Endothelial cell of umbilical vein (primary cell): Measurements from ENCODE around the gene C22orf23. TPM values are rescaled to one million over a fixed set of nuclear protein-coding genes. Genes with fewer than 3 reads are reported as not detected.

Experiments
- BruUV-seq: library from RNA; stranded (reverse); fragments of 400-500 nt; replicated peaks from 2 replicates; lab custom pipeline; 2021; lab: Mats Ljungman, UMichigan
- CTCF ChIA-PET: fragments of 300-600, 350-600 bp; sonication (Branson Sonifier 250); formaldehyde crosslinking; loops from one replicate; lab custom pipeline; 2021; ENCODE audit warnings: antibody characterized with exemption, inconsistent platforms; lab: Charles Lee
- POLR2A ChIA-PET: fragments of 300-600, 350-600 bp; sonication (Branson Sonifier 250); formaldehyde crosslinking; loops from one replicate; lab custom pipeline; 2021; ENCODE audit warnings: antibody characterized with exemption, inconsistent platforms; lab: Charles Lee
- DNase-seq: peaks from one replicate; pipeline ENCODE4 v3.0.0-alpha.2; 2011; ENCODE audit warnings: low read depth, low spot score
- FAIRE-seq: peaks from 2 replicates; lab custom pipeline; 2011; peaks lifted over from hg19 to GRCh38; lab: Jason Lieb, UNC
- H2AFZ ChIP-seq: 2 replicates; pipeline ENCODE4 v1.6.0; 2012; ENCODE audit warnings: low read depth, low read length, control low read depth, inconsistent platforms
- H3K27ac ChIP-seq: 2 replicates; pipeline ENCODE4 v1.5.1; 2011; ENCODE audit warnings: low read depth, mild to moderate bottlenecking, control low read depth, low read length, moderate library complexity; ENCODE audit not compliant: insufficient read depth
- H3K27me3 ChIP-seq, 2 experiments: 2 replicates each; pipeline versions ENCODE4 v1.6.0 to v1.6.1; 2011; ENCODE audit warnings: low read length in 2 of 2, mixed read lengths in 1 of 2; ENCODE audit not compliant: control insufficient read depth in 2 of 2, insufficient read depth in 2 of 2
- H3K36me3 ChIP-seq, 2 experiments: 2 replicates in 1 of 2; 3 replicates in 1 of 2; pipeline ENCODE4 v1.5.1; 2011; ENCODE audit warnings: low read length in 2 of 2, mild to moderate bottlenecking in 1 of 2, moderate library complexity in 1 of 2; ENCODE audit not compliant: control insufficient read depth in 2 of 2, insufficient read depth in 2 of 2; ENCODE audit errors: extremely low read depth in 1 of 2
- H3K4me1 ChIP-seq: 3 replicates; pipeline ENCODE4 v1.5.1; 2011; ENCODE audit warnings: mild to moderate bottlenecking, low read length; ENCODE audit not compliant: control insufficient read depth, insufficient read depth; ENCODE audit errors: extremely low read depth
- H3K4me2 ChIP-seq: 2 replicates; pipeline ENCODE4 v1.6.1; 2011; ENCODE audit warnings: low read length, control low read depth, mixed read lengths; ENCODE audit not compliant: insufficient read depth
- H3K4me3 ChIP-seq, 3 experiments: fragments of 200-600 bp in 1 of 3; sonication (generic), shearing (Covaris generic) in 1 of 3; replicated peaks in 1 of 3; 2 replicates each; pipeline ENCODE4 v1.5.1; 2011 to 2016; ENCODE audit warnings: control low read depth in 3 of 3, low read length in 3 of 3, mild to moderate bottlenecking in 2 of 3, inconsistent platforms in 1 of 3, low read depth in 1 of 3, moderate library complexity in 1 of 3; ENCODE audit not compliant: insufficient read depth in 1 of 3
- H3K79me2 ChIP-seq: 2 replicates; pipeline ENCODE4 v1.6.0; 2012; ENCODE audit warnings: low read length, inconsistent platforms; ENCODE audit not compliant: control insufficient read depth, insufficient read depth
- H3K9ac ChIP-seq: replicated peaks from 2 replicates; pipeline ENCODE3; 2011; ENCODE audit warnings: low read length, control low read depth; ENCODE audit not compliant: insufficient read depth; ENCODE audit errors: extremely low read depth
- H3K9me1 ChIP-seq: replicated peaks from 3 replicates; pipeline ENCODE4 v1.6.0; 2011; ENCODE audit warnings: mild to moderate bottlenecking, low read length; ENCODE audit not compliant: control insufficient read depth, insufficient read depth; ENCODE audit errors: extremely low read depth
- H3K9me3 ChIP-seq: replicated peaks from 2 replicates; pipeline ENCODE4 v1.5.1; 2012; ENCODE audit warnings: low read length, inconsistent platforms; ENCODE audit not compliant: control insufficient read depth, insufficient read depth
- H4K20me1 ChIP-seq: replicated peaks from 2 replicates; pipeline ENCODE3; 2011; ENCODE audit warnings: mild to moderate bottlenecking, low read length; ENCODE audit not compliant: control insufficient read depth, insufficient read depth; ENCODE audit errors: extremely low read depth
- EZH2 ChIP-seq: IDR thresholded peaks from 2 replicates; pipeline ENCODE4 v1.6.1; 2012; ENCODE audit warnings: borderline replicate concordance, low read depth, mild to moderate bottlenecking, moderate library complexity, low read length, inconsistent platforms; ENCODE audit not compliant: severe bottlenecking
- FOS ChIP-seq: IDR thresholded peaks from 2 replicates; pipeline ENCODE4 v1.6.1; 2011; ENCODE audit warnings: mild to moderate bottlenecking, low read length, moderate library complexity, borderline replicate concordance; ENCODE audit not compliant: insufficient read depth
- GATA2 ChIP-seq: IDR thresholded peaks from 2 replicates; pipeline ENCODE4 v1.7.0; 2011; ENCODE audit warnings: low read depth, mild to moderate bottlenecking, moderate library complexity, mixed read lengths, low read length; ENCODE audit not compliant: insufficient read length, insufficient read depth
- JUN ChIP-seq: IDR thresholded peaks from 2 replicates; pipeline ENCODE4 v1.6.1; 2011; ENCODE audit warnings: borderline replicate concordance, low read depth; ENCODE audit not compliant: insufficient read length, insufficient read depth
- MYC ChIP-seq: IDR thresholded peaks from one replicate; pipeline ENCODE4 v1.6.1; 2011; ENCODE audit warnings: mild to moderate bottlenecking, low read depth, low read length
- POLR2A ChIP-seq: IDR thresholded peaks from 2 replicates; pipeline ENCODE4 v1.6.1; 2012; ENCODE audit warnings: low read depth, mild to moderate bottlenecking, control low read depth, low read length
- POLR2AphosphoS5 ChIP-seq: IDR thresholded peaks from 2 replicates; pipeline ENCODE4 v1.6.1; 2012; ENCODE audit warnings: low read depth, mild to moderate bottlenecking, control low read depth, low read length, moderate library complexity; ENCODE audit not compliant: insufficient read depth
- dilution Hi-C: fragments of 300-500 bp; cut with MboI; formaldehyde crosslinking; loops from one replicate; pipeline ENCODE4 v1.15.0; 2019; ENCODE audit warnings: low sequenced_read_pairs; ENCODE audit not compliant: extremely low pct_ligation_motif_present
- intact Hi-C: fragments of 100-400 bp; cut with micrococcal nuclease; formaldehyde crosslinking; loops from one replicate; pipeline ENCODE4 v1.10.0; 2022
- polyA plus RNA-seq, 4 experiments: library from polyadenylated mRNA; depleted of rRNA in 3 of 4; stranded (reverse) in 3 of 4; unstranded in 1 of 4; fragments of >200 nt; gene quantifications; 2 replicates each; pipeline versions ENCODE4 v1.2.1 to v1.2.3, GENCODE V29; 2011 to 2012; ENCODE audit warnings: missing spikeins in 1 of 4
- total RNA-seq: library from RNA; stranded (reverse); gene quantifications from 2 replicates; pipeline ENCODE4 v1.2.3, GENCODE V29; 2021
- TF ChIP-seq, protein P1 (sequence below): IDR thresholded peaks from 2 replicates; pipeline ENCODE4 v1.6.1; 2011; ENCODE audit not compliant: insufficient read depth, insufficient read length
- TF ChIP-seq, protein P2 (sequence below), 2 donors: IDR thresholded peaks; 1 replicate in 1 of 2; 2 replicates in 1 of 2; pipeline ENCODE4 v1.5.1; 2011; ENCODE audit warnings: low read length in 2 of 2, mild to moderate bottlenecking in 2 of 2, moderate library complexity in 2 of 2, control low read depth in 1 of 2, inconsistent platforms in 1 of 2, low read depth in 1 of 2; ENCODE audit not compliant: insufficient read depth in 1 of 2; ENCODE audit errors: extremely low read depth in 1 of 2

Gene C22orf23
- total and polyA plus RNA-seq, 2 donors (not counting 3 experiments of a cell fraction or from before 2014, with no cell fraction given): 0.23 to 0.44 TPM

DNA sequence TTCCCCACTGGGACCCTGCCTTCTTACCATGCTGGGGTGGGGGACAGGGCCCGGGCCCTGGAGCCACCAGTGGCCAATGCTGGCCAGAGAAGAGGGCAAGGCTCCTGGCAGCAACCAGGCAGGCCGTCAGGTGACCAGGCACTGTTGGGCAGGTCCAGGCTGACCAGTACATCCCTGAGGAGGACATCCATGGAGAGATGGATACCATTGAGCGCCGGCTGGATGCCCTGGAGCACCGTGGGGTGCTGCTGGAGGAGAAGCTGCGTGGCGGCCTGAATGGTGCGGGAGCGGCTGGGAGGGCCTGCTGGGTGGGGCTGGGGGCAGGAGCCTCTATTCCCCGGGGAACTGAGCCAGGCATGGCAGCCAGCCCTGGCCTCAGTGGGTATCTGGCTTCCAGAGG, 21.0 kb downstream of the C22orf23 start:
- Histone ChIP-seq H3K79me2 (no peaks in the 10 kb centered on the region), H4K20me1 (no peaks in the 10 kb centered on the region), H3K4me2 (no peak overlapping the region), H3K27ac (no peak overlapping the region), H3K9ac (no peak overlapping the region), H3K27me3 (no peaks in the 10 kb centered on the region), H3K9me3 (no peaks in the 10 kb centered on the region), H3K36me3 (peaks cover 0 to 26% of the 10 kb centered on the region in 2 experiments), H3K4me1 (peaks cover 29% of the 10 kb centered on the region), H3K4me3 (no peak overlapping the region), H3K9me1 (no peaks in the 10 kb centered on the region), H2AFZ (no peak overlapping the region)
- DNase-seq (no peak), FAIRE-seq (no peak)
- intact Hi-C loops (no loop called here), dilution Hi-C loops (no loop called here)
- TF ChIP-seq POLR2A (no peak), JUN (no peak), FOS (no peak), MYC (no peak), EZH2 (no peak), POLR2AphosphoS5 (no peak), GATA2 (no peak)
- TF ChIP-seq, protein P1, sequence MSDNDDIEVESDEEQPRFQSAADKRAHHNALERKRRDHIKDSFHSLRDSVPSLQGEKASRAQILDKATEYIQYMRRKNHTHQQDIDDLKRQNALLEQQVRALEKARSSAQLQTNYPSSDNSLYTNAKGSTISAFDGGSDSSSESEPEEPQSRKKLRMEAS: no peak
- TF ChIP-seq, protein P2, sequence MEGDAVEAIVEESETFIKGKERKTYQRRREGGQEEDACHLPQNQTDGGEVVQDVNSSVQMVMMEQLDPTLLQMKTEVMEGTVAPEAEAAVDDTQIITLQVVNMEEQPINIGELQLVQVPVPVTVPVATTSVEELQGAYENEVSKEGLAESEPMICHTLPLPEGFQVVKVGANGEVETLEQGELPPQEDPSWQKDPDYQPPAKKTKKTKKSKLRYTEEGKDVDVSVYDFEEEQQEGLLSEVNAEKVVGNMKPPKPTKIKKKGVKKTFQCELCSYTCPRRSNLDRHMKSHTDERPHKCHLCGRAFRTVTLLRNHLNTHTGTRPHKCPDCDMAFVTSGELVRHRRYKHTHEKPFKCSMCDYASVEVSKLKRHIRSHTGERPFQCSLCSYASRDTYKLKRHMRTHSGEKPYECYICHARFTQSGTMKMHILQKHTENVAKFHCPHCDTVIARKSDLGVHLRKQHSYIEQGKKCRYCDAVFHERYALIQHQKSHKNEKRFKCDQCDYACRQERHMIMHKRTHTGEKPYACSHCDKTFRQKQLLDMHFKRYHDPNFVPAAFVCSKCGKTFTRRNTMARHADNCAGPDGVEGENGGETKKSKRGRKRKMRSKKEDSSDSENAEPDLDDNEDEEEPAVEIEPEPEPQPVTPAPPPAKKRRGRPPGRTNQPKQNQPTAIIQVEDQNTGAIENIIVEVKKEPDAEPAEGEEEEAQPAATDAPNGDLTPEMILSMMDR (IDR thresholded peaks at IDR 0.05; ENCODE audit: extremely low read depth in 1 of 2, insufficient read depth in 1 of 2, low read depth in 1 of 2, low read length in 2 of 2): no peak
- ChIA-PET CTCF (interaction anchor here (2.3 to 4.7 kb wide), 3 partner anchors 27 to 114 kb away, joined by 17 to 48 read pairs (median 21); partner anchors contain the start of gene MICALL1), POLR2A (no interaction called here)
- no TSS peak for BruUV-seq
